ENCODE results near the gene STX10. TPM values are rescaled to one million over a fixed set of nuclear protein-coding genes. Genes with fewer than 3 reads are reported as not detected.

The STX10 gene
- total RNA-seq, 1 experiment from 2014 or later: 56.9 TPM

DNA sequence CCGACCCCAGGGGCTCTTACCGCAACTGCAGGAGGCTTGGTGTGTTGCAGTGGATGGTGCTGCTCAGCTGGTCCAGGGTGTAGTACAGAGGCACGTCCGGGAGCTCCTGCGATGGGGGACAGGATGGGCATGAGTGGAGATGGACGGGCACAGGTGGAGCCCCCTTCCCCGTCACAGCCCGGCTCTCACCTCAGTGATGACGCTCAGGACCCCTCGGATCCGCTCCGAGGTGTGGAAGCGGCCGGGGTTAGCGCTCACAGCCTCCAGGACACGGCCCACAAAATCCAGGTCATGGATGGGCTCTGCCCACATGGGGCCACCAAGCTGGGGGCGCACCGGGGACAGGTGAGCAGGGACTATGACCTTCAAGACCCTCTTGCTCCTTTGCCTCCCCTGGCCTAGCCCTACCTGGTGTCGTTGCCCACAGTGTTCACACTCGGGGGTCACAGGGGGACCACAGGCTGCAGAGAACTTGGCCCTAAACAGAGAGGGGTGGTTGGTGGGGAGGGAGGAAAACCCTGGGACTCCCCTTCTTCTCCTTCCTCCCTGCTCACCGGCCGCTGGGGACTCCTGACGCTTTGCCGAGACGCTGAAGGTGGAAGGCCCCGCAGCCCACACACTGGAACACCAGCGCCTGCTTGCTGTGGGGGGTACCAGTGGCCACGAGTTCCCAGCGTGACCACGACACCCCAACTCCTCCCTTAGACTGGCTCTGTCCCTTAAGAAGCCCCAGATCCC lies 40.6 kb downstream of the STX10 start:
- H3K27me3 Mint-ChIP-seq (ENCODE audit: low read depth): no peaks in the 10 kb centered on the region
- H3K36me3 Mint-ChIP-seq: peaks cover 13% of the 10 kb centered on the region
- POLR2A ChIA-PET: no interaction called here
- H3K4me1 Mint-ChIP-seq: no peaks in the 10 kb centered on the region
- no peak overlapping the region for H3K4me3 Mint-ChIP-seq
- no peaks in the 10 kb centered on the region for H3K9me3 Mint-ChIP-seq
- no peak for ATAC-seq
- no peak for DNase-seq (ENCODE audit: low spot score)
- H3K27ac Mint-ChIP-seq: no peak overlapping the region
- CTCF ChIA-PET: interaction anchor here (0.9 to 1.0 kb wide), 2 partner anchors 56 to 132 kb away, joined by 3 to 5 read pairs; no protein-coding TSS in a partner anchor
- no peak for TF ChIP-seq ZNF263 (CRISPR knock-in tag; IDR thresholded peaks at IDR 0.05; ENCODE audit: low read depth)
- no peak for TF ChIP-seq SP1 (CRISPR knock-in tag; conservative IDR thresholded peaks at IDR 0.05)
- no peak for TF ChIP-seq HMGA2 (CRISPR knock-in tag; IDR thresholded peaks at IDR 0.05)
- TF ChIP-seq GRHL2 (CRISPR knock-in tag; IDR thresholded peaks at IDR 0.05; ENCODE audit: insufficient replicate concordance, severe bottlenecking): no peak
- TF ChIP-seq RORB (CRISPR knock-in tag; IDR thresholded peaks at IDR 0.05): no peak
- no peak for TF ChIP-seq NFE2L1 (CRISPR knock-in tag; IDR thresholded peaks at IDR 0.05)
- TF ChIP-seq, protein P1, sequence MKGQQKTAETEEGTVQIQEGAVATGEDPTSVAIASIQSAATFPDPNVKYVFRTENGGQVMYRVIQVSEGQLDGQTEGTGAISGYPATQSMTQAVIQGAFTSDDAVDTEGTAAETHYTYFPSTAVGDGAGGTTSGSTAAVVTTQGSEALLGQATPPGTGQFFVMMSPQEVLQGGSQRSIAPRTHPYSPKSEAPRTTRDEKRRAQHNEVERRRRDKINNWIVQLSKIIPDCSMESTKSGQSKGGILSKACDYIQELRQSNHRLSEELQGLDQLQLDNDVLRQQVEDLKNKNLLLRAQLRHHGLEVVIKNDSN (CRISPR knock-in tag; IDR thresholded peaks at IDR 0.05): no peak
- TF ChIP-seq JUN (CRISPR knock-in tag; IDR thresholded peaks at IDR 0.05): no peak
- no peak for TF ChIP-seq ZNF396 (CRISPR knock-in tag; IDR thresholded peaks at IDR 0.05; ENCODE audit: borderline replicate concordance)
- TF ChIP-seq, protein P2, sequence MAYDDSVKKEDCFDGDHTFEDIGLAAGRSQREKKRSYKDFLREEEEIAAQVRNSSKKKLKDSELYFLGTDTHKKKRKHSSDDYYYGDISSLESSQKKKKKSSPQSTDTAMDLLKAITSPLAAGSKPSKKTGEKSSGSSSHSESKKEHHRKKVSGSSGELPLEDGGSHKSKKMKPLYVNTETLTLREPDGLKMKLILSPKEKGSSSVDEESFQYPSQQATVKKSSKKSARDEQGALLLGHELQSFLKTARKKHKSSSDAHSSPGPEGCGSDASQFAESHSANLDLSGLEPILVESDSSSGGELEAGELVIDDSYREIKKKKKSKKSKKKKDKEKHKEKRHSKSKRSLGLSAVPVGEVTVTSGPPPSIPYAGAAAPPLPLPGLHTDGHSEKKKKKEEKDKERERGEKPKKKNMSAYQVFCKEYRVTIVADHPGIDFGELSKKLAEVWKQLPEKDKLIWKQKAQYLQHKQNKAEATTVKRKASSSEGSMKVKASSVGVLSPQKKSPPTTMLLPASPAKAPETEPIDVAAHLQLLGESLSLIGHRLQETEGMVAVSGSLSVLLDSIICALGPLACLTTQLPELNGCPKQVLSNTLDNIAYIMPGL (CRISPR knock-in tag; IDR thresholded peaks at IDR 0.05): no peak
- TF ChIP-seq EMX1 (CRISPR knock-in tag; IDR thresholded peaks at IDR 0.05): no peak
- TF ChIP-seq, protein P3, sequence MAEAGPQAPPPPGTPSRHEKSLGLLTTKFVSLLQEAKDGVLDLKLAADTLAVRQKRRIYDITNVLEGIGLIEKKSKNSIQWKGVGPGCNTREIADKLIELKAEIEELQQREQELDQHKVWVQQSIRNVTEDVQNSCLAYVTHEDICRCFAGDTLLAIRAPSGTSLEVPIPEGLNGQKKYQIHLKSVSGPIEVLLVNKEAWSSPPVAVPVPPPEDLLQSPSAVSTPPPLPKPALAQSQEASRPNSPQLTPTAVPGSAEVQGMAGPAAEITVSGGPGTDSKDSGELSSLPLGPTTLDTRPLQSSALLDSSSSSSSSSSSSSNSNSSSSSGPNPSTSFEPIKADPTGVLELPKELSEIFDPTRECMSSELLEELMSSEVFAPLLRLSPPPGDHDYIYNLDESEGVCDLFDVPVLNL (CRISPR knock-in tag; IDR thresholded peaks at IDR 0.05; ENCODE audit: borderline replicate concordance, low read depth): no peak
- TF ChIP-seq FOXJ3 (CRISPR knock-in tag; IDR thresholded peaks at IDR 0.05; ENCODE audit: borderline replicate concordance): no peak
- TF ChIP-seq, protein P4, sequence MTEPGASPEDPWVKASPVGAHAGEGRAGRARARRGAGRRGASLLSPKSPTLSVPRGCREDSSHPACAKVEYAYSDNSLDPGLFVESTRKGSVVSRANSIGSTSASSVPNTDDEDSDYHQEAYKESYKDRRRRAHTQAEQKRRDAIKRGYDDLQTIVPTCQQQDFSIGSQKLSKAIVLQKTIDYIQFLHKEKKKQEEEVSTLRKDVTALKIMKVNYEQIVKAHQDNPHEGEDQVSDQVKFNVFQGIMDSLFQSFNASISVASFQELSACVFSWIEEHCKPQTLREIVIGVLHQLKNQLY (CRISPR knock-in tag; IDR thresholded peaks at IDR 0.05): no peak
- no peak for TF ChIP-seq ELF4 (CRISPR knock-in tag; IDR thresholded peaks at IDR 0.05; ENCODE audit: low read depth)
- no peak for TF ChIP-seq MXD4 (CRISPR knock-in tag; IDR thresholded peaks at IDR 0.05; ENCODE audit: borderline replicate concordance)
- no peak for TF ChIP-seq ZNF671 (CRISPR knock-in tag; IDR thresholded peaks at IDR 0.05)
- no peak for TF ChIP-seq CBFB (CRISPR knock-in tag; IDR thresholded peaks at IDR 0.05; ENCODE audit: low read depth)
- TF ChIP-seq, protein P5, sequence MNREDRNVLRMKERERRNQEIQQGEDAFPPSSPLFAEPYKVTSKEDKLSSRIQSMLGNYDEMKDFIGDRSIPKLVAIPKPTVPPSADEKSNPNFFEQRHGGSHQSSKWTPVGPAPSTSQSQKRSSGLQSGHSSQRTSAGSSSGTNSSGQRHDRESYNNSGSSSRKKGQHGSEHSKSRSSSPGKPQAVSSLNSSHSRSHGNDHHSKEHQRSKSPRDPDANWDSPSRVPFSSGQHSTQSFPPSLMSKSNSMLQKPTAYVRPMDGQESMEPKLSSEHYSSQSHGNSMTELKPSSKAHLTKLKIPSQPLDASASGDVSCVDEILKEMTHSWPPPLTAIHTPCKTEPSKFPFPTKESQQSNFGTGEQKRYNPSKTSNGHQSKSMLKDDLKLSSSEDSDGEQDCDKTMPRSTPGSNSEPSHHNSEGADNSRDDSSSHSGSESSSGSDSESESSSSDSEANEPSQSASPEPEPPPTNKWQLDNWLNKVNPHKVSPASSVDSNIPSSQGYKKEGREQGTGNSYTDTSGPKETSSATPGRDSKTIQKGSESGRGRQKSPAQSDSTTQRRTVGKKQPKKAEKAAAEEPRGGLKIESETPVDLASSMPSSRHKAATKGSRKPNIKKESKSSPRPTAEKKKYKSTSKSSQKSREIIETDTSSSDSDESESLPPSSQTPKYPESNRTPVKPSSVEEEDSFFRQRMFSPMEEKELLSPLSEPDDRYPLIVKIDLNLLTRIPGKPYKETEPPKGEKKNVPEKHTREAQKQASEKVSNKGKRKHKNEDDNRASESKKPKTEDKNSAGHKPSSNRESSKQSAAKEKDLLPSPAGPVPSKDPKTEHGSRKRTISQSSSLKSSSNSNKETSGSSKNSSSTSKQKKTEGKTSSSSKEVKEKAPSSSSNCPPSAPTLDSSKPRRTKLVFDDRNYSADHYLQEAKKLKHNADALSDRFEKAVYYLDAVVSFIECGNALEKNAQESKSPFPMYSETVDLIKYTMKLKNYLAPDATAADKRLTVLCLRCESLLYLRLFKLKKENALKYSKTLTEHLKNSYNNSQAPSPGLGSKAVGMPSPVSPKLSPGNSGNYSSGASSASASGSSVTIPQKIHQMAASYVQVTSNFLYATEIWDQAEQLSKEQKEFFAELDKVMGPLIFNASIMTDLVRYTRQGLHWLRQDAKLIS (CRISPR knock-in tag; IDR thresholded peaks at IDR 0.05; ENCODE audit: borderline replicate concordance): no peak

All from WTC11 (cell line).